GM12878 (cell line): Measurements from ENCODE around the gene LCP1. TPM values are rescaled to one million over a fixed set of nuclear protein-coding genes. Genes with fewer than 3 reads are reported as not detected.

Experiments
- ATAC-seq: fragments of 200-7000 bp; cut with Tn5 transposase; 3 replicates; pipeline ENCODE4 v1.9.1; 2020; ENCODE audit warnings: mild to moderate bottlenecking, moderate library complexity
- BruUV-seq: library from RNA; stranded (reverse); fragments of 400-500 nt; replicated peaks from 2 replicates; lab custom pipeline; 2021; lab: Mats Ljungman, UMichigan
- CTCF ChIA-PET: fragments of 300-600 bp; sonication (Branson Sonifier 250); formaldehyde crosslinking; extraction: SDS; loops from one replicate; lab custom pipeline; 2021; ENCODE audit warnings: inconsistent platforms; lab: Yijun Ruan, JAX
- POLR2A ChIA-PET: fragments of 350-600 bp; formaldehyde crosslinking; extraction: SDS; loops from one replicate; lab custom pipeline; 2021; ENCODE audit warnings: inconsistent platforms; lab: Charles Lee
- RAD21 ChIA-PET: fragments of 300-600 bp; sonication (Branson Sonifier 250); formaldehyde crosslinking; loops from one replicate; lab custom pipeline; 2023; ENCODE audit warnings: antibody characterized with exemption; ENCODE audit not compliant: unreplicated experiment; lab: Charles Lee
- SMC1A ChIA-PET: fragments of 300-600 bp; sonication (Branson Sonifier 250); formaldehyde crosslinking; loops from one replicate; lab custom pipeline; 2023; ENCODE audit not compliant: unreplicated experiment, uncharacterized antibody; lab: Charles Lee
- DNase-seq: peaks from one replicate; pipeline ENCODE4 v3.0.0-alpha.2; 2011; ENCODE audit warnings: low read depth, low spot score
- FAIRE-seq: peaks from 3 replicates; lab custom pipeline; 2011; peaks lifted over from hg19 to GRCh38; lab: Jason Lieb, UNC
- H2AFZ ChIP-seq: 2 replicates; pipeline ENCODE4 v1.6.0; 2011; ENCODE audit warnings: low read depth, low read length, control low read depth; ENCODE audit not compliant: control insufficient read depth
- H3K27ac ChIP-seq: 2 replicates; pipeline ENCODE4 v1.5.1; 2011; ENCODE audit warnings: control low read depth; ENCODE audit not compliant: control insufficient read depth, insufficient read depth
- H3K27me3 ChIP-seq, 2 experiments: replicated peaks in 1 of 2; 2 replicates each; pipeline versions ENCODE4 v1.6.0 to v1.6.1; 2011; ENCODE audit warnings: low read length in 1 of 2; ENCODE audit not compliant: control insufficient read depth in 2 of 2, insufficient read depth in 2 of 2
- H3K36me3 ChIP-seq, 2 experiments: 2 replicates each; pipeline ENCODE4 v1.5.1; 2011; ENCODE audit warnings: low read length in 1 of 2; ENCODE audit not compliant: control insufficient read depth in 2 of 2, insufficient read depth in 2 of 2
- H3K4me1 ChIP-seq: 2 replicates; pipeline ENCODE4 v1.6.1; 2011; ENCODE audit warnings: mild to moderate bottlenecking, low read length, moderate library complexity, mixed read lengths; ENCODE audit not compliant: control insufficient read depth, insufficient read depth
- H3K4me2 ChIP-seq: 2 replicates; pipeline ENCODE4 v1.6.0; 2011; ENCODE audit warnings: control low read depth; ENCODE audit not compliant: control insufficient read depth, insufficient read depth
- H3K4me3 ChIP-seq: fragments of 200-600 bp; sonication (generic); 2 replicates; pipeline ENCODE4 v1.5.1; 2016
- H3K79me2 ChIP-seq: 2 replicates; pipeline ENCODE4 v1.6.0; 2011; ENCODE audit warnings: low read length; ENCODE audit not compliant: control insufficient read depth, insufficient read depth
- H3K9ac ChIP-seq: 2 replicates; pipeline ENCODE4 v1.8.0; 2011; ENCODE audit warnings: low read length, control low read depth, mixed read lengths; ENCODE audit not compliant: control insufficient read depth, insufficient read depth
- H3K9me3 ChIP-seq: replicated peaks from 3 replicates; pipeline ENCODE4 v1.5.1; 2011; ENCODE audit warnings: mild to moderate bottlenecking, low read length; ENCODE audit not compliant: control insufficient read depth, insufficient read depth
- H4K20me1 ChIP-seq: 2 replicates; pipeline ENCODE4 v1.6.0; 2011; ENCODE audit not compliant: control insufficient read depth, insufficient read depth
- BCL3 ChIP-seq: IDR thresholded peaks from 2 replicates; pipeline ENCODE4 v1.6.1; 2011; ENCODE audit warnings: borderline replicate concordance, low read depth, mild to moderate bottlenecking, moderate library complexity, low read length; ENCODE audit not compliant: insufficient read depth, poor library complexity, severe bottlenecking
- JUNB ChIP-seq: IDR thresholded peaks from 2 replicates; pipeline ENCODE4 v1.6.1; 2016; ENCODE audit warnings: antibody characterized with exemption, mild to moderate bottlenecking
- POLR2AphosphoS5 ChIP-seq: IDR thresholded peaks from 2 replicates; pipeline ENCODE4 v1.6.1; 2011; ENCODE audit warnings: mild to moderate bottlenecking, low read length, inconsistent platforms
- STAT1 ChIP-seq: fragments of 450-650 bp; conservative IDR thresholded peaks from 2 replicates; pipeline ENCODE4 v1.6.1; 2014; ENCODE audit warnings: antibody characterized with exemption, mild to moderate bottlenecking
- WGBS: methylation state at CpG from one replicate; pipeline ENCODE4 v1.1.6; 2016; ENCODE audit warnings: low lambda C conversion rate; ENCODE audit not compliant: insufficient replicate concordance, insufficient coverage; ENCODE audit errors: missing lambda C conversion rate; 5-methylcytosine and 5-hydroxymethylcytosine counted together
- in situ Hi-C: fragments of 300-500 bp; cut with MboI; formaldehyde crosslinking; loops from 9 replicates; pipeline ENCODE4 v1.14.3; 2018; ENCODE audit warnings: mixed read lengths
- intact Hi-C: fragments of 100-400 bp; cut with micrococcal nuclease; formaldehyde crosslinking; loops from one replicate; pipeline ENCODE4 v1.14.2; 2022; ENCODE audit not compliant: unreplicated experiment
- polyA plus RNA-seq, 11 experiments: library from polyadenylated mRNA; depleted of rRNA in 4 of 11; unstranded in 6 of 11; stranded (reverse) in 5 of 11; fragments of >200 nt; fragmentation: Nextera tagmentation in 4 of 11; fragmentation: Illumina TruSeq in 1 of 11; extraction: Ambion mirVana in 4 of 11; extraction: Trizol in 1 of 11; gene quantifications; 1 replicate in 1 of 11; 2 replicates in 10 of 11; pipeline versions ENCODE4 v1.2.1 to v1.2.3, GENCODE V29; 2011 to 2016; ENCODE audit warnings: inconsistent platforms in 2 of 11, missing spikeins in 2 of 11, low read depth in 1 of 11
- total RNA-seq, 4 experiments: library from RNA; depleted of rRNA in 3 of 4; stranded (reverse); fragments of >200 nt in 3 of 4; fragmentation: Illumina TruSeq in 1 of 4; extraction: Trizol in 1 of 4; gene quantifications; 2 replicates each; pipeline versions ENCODE4 v1.2.1 to v1.2.3, GENCODE V29; 2013 to 2021

Gene LCP1
- total and polyA plus RNA-seq, 10 of the 15 experiments (the other 5 are each of a cell fraction or from before 2014, with no cell fraction given) = 775 to 2,201 (median 1,556) TPM

DNA sequence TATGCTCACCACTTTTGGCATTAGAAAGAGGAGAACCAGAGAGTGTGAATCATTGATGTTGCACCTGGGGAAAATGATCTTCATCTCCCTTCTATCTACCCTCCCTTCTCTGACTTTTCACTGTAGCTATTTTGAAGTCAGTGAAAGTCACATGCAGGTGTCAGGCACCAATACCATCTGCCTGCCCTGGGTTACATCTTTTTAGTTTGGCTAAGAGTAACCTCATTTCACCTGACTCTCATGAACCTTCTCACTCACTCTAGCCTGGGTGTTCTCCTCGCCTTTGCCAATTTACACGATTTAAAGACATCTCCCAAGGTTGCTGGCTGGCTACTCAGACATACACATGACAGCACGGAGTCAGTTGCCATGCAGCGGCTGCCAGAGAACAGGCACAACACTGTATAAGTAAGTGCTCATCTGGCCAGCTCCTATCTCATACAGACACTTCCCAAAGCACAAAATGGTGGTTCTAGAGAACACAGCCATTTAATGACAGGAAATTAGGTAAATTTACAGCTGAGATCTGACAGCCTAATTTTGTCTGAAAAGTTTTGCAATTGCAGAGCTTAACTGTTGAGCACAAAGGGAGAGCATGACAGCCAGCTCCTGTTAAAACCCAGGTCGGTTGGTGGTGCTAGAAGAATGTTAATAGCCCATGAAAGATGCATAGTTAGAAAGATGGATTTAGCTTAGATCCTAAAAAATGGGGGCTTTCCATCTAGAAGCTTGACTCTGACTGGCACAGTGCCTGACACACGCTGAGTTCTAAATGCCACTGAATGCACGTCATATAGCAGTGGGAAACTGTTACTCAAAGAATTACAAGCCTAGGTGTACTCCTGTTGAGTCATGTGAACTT, 32.5 kb downstream of the LCP1 start:
- POLR2A ChIA-PET = interaction anchor here (1.0 to 2.5 kb wide), 3 partner anchors 9 to 12 kb away, joined by 3 to 6 read pairs (median 4); no protein-coding TSS in a partner anchor

More for the DNA sequence above, 32.5 kb downstream of the LCP1 start:
- H3K9me3 ChIP-seq = no peaks in the 10 kb centered on the region
- intact Hi-C loops (no loop called here), in situ Hi-C loops (no loop called here)
- CTCF ChIA-PET = interaction anchor here (0.9 to 4.4 kb wide), 8 partner anchors 10 to 139 kb away, joined by 3 to 30 read pairs (median 4); no protein-coding TSS in a partner anchor
- H2AFZ ChIP-seq = no peak overlapping the region
- H3K27ac ChIP-seq = no peak overlapping the region; the same call in 1 of the 2 replicates
- peaks cover 16% of the 10 kb centered on the region for H3K79me2 ChIP-seq
- no TSS peak for BruUV-seq
- WGBS = 75% methylated on average over 7 of the region's 7 CpGs
- no peaks in the 10 kb centered on the region for H4K20me1 ChIP-seq
- no peaks in the 10 kb centered on the region for H3K27me3 ChIP-seq
- no peak overlapping the region for H3K4me2 ChIP-seq
- H3K4me3 ChIP-seq = no peak overlapping the region
- peaks cover 31 to 62% of the 10 kb centered on the region in 2 experiments for H3K36me3 ChIP-seq
- RAD21 ChIA-PET = interaction anchor here (1.5 kb wide), 1 partner anchor 10 kb away, joined by 6 read pairs; no protein-coding TSS in a partner anchor
- no peaks in the 10 kb centered on the region for H3K4me1 ChIP-seq
- FAIRE-seq (no peak), ATAC-seq (peak; percentile 20), DNase-seq (no peak)
- SMC1A ChIA-PET = interaction anchor here (0.7 to 4.0 kb wide), 9 partner anchors 8 to 154 kb away, joined by 3 to 34 read pairs (median 3); no protein-coding TSS in a partner anchor
- H3K9ac ChIP-seq = no peak overlapping the region
- TF ChIP-seq BCL3 (peak; percentile 69), POLR2AphosphoS5 (peak; percentile 67), JUNB (no peak), STAT1 (no peak)
